ENCODE results near the gene USP22. TPM values are rescaled to one million over a fixed set of nuclear protein-coding genes. Genes with fewer than 3 reads are reported as not detected.

USP22 gene
- total RNA-seq, 1 experiment from 2014 or later = 210 TPM

DNA sequence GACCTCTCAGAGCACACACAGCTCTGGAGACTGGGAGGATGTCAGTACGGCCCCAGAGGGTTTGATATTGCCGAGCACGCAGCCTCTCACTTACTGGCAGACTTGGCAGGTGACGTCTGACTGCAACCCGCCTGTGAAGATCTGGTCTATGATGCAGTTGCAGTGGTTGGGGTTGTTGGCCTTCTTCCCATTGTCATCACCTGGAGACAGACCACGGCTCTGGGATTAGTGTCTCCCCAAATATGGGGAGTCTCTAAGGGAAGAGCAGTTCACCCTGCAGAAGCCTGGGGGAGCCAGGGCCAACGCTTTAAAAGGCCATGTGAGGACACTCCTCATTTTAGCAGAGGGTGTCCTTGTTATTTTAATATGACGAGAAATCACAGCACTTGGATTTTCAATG lies 30.1 kb downstream of the USP22 start:
- Histone ChIP-seq H3K27ac (ENCODE audit: low read depth, low read length) (no peak overlapping the region), H3K36me3 (ENCODE audit: control insufficient read depth in 1 of 2, insufficient read depth in 2 of 2, low read length in 2 of 2) (peaks cover 82 to 86% of the 10 kb centered on the region in 2 experiments), H3K4me1 (ENCODE audit: control insufficient read depth in 1 of 2, insufficient read depth in 2 of 2, low read length in 2 of 2) (no peaks in the 10 kb centered on the region), H3K27me3 (ENCODE audit: insufficient read depth, low read length) (no peaks in the 10 kb centered on the region), H3K4me2 (ENCODE audit: low read length) (no peak overlapping the region), H3K79me2 (ENCODE audit: insufficient read depth, low read length) (peaks cover 86% of the 10 kb centered on the region), H3K9me3 (ENCODE audit: control insufficient read depth in 1 of 2, insufficient read depth in 1 of 2, low read depth in 1 of 2, low read length in 2 of 2) (no peaks in the 10 kb centered on the region), H2AFZ (ENCODE audit: low read depth, low read length, poor library complexity, severe bottlenecking) (no peak overlapping the region), H3K9ac (ENCODE audit: low read length) (no peak overlapping the region), H3K4me3 (replicated peaks in 1 of 2; ENCODE audit: low read depth in 1 of 2, low read length in 2 of 2) (no peak overlapping the region), H4K20me1 (ENCODE audit: insufficient read depth) (peaks cover 15% of the 10 kb centered on the region; the same call in 1 of the 2 replicates), H3K9me2 (ENCODE audit: insufficient read depth) (no peaks in the 10 kb centered on the region)
- TF ChIP-seq, protein P1, sequence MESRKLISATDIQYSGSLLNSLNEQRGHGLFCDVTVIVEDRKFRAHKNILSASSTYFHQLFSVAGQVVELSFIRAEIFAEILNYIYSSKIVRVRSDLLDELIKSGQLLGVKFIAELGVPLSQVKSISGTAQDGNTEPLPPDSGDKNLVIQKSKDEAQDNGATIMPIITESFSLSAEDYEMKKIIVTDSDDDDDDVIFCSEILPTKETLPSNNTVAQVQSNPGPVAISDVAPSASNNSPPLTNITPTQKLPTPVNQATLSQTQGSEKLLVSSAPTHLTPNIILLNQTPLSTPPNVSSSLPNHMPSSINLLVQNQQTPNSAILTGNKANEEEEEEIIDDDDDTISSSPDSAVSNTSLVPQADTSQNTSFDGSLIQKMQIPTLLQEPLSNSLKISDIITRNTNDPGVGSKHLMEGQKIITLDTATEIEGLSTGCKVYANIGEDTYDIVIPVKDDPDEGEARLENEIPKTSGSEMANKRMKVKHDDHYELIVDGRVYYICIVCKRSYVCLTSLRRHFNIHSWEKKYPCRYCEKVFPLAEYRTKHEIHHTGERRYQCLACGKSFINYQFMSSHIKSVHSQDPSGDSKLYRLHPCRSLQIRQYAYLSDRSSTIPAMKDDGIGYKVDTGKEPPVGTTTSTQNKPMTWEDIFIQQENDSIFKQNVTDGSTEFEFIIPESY (IDR thresholded peaks at IDR 0.05; ENCODE audit: extremely low read depth, insufficient replicate concordance, low read length) = no peak
- TF ChIP-seq, protein P2, sequence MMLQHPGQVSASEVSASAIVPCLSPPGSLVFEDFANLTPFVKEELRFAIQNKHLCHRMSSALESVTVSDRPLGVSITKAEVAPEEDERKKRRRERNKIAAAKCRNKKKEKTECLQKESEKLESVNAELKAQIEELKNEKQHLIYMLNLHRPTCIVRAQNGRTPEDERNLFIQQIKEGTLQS (IDR thresholded peaks at IDR 0.05) = no peak
- no peak for TF ChIP-seq JUND (IDR thresholded peaks at IDR 0.05)
- TF ChIP-seq FOSL1 (IDR thresholded peaks at IDR 0.05; ENCODE audit: low read depth) = no peak
- no peak for TF ChIP-seq POLR2A (IDR thresholded peaks at IDR 0.05; ENCODE audit: borderline replicate concordance, extremely low read depth, insufficient read depth, insufficient read length)
- no peak for TF ChIP-seq ELF1 (IDR thresholded peaks at IDR 0.05; ENCODE audit: borderline replicate concordance, low read depth)
- no peak for TF ChIP-seq ZFX (IDR thresholded peaks at IDR 0.05)
- no peak for TF ChIP-seq EGR1 (IDR thresholded peaks at IDR 0.05; ENCODE audit: low read depth)
- no peak for TF ChIP-seq EZH2 (IDR thresholded peaks at IDR 0.05)
- no peak for TF ChIP-seq ZNF274 (IDR thresholded peaks at IDR 0.05; ENCODE audit: low read depth, low read length)
- TF ChIP-seq CBX3 (IDR thresholded peaks at IDR 0.05; ENCODE audit: low read depth) = no peak
- no peak for TF ChIP-seq SRF (IDR thresholded peaks at IDR 0.05; ENCODE audit: low read depth)
- ChIA-PET POLR2A (no interaction called here), RAD21 (ENCODE audit: low non-redundant PET in 1 of 2, low total read pairs in 2 of 2, uncharacterized antibody in 2 of 2, unreplicated experiment in 2 of 2) (no interaction called here), CTCF (no interaction called here)
- ATAC-seq (no peak), DNase-seq (ENCODE audit: low read depth, low spot score) (no peak)
- no TSS peak for BruUV-seq (replicated peaks)
- intact Hi-C loops (cut with micrococcal nuclease) = no loop called here
